22Rv1 (cell line): ENCODE results near the gene ASCC2.

Source experiments
- H3K27ac ChIP-seq: fragments of 450-650 bp; 2 replicates; pipeline ENCODE4 v1.5.1; 2017
- CTCF ChIP-seq: fragments of 450-650 bp; IDR thresholded peaks from 2 replicates; pipeline ENCODE4 v1.5.1; 2017; ENCODE audit warnings: mild to moderate bottlenecking
- ZFX ChIP-seq: fragments of 450-650 bp; IDR thresholded peaks from 2 replicates; pipeline ENCODE4 v1.6.1; 2017; ENCODE audit warnings: antibody characterized with exemption, borderline replicate concordance

ASCC2 gene

GRCh38 chr22:29767171-29768051 is 70.7 kb downstream of the ASCC2 start, which contains the start of gene UQCR10:
TSS of gene UQCR10 (plus strand) at chr22:29767369. CDS start at chr22:29767399, 30 bp downstream.
- H3K27ac ChIP-seq: peak within 1 kb of the TSS; percentile 86
- TF ChIP-seq CTCF: no peak
- TF ChIP-seq ZFX: no peak

- H3K27ac ChIP-seq: peak within 1 kb of the TSS; percentile 86
These were observed 71.4 kb downstream of the ASCC2 start, which contains the start of gene ZMAT5 for GRCh38 chr22:29766632-29767170. TSS of gene ZMAT5 (minus strand) at chr22:29767007. CDS start at chr22:29748544, 18,463 bp downstream.

DNA sequence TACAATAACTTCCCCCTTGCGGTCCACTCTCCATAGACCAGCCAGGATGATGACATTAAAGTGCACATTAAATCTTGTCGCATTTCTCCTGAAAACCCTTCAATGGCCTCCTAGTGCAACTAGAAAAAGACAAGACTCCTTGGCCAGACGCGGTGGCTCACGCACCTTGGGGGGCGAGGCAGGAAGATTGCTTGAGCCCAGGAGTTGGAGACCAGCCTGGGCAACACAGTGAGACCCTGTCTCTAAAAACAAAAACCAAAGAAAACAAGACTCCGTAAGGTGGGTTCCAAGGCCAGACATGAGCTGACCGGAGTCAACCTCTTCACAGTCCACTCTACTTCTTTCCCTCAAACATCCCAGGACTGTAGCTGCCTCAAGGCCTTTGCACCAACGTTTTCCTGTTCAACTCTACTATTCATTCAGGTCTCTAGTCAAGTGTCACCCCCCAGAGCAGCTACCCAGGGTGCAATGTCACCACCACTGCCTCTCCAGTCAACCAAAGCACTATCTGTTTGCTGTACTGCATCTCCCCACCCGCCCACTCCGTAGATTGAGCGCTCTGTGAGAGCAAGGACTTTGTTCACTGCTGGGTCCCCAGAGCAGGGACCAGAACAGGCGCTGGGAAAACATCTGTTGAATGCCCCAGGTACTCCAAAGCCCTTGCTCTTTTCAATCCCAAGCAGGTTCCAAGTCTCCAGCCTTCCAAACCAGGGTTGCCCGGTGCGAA is 72.0 kb downstream of the ASCC2 start:
- peak overlapping the region; percentile 86 for H3K27ac ChIP-seq
- TF ChIP-seq ZFX (no peak), CTCF (no peak)

More at GRCh38 chr22:29766632-29767170, 71.4 kb downstream of the ASCC2 start, which contains the start of gene ZMAT5:
- TF ChIP-seq CTCF (no peak), ZFX (no peak)

DNA sequence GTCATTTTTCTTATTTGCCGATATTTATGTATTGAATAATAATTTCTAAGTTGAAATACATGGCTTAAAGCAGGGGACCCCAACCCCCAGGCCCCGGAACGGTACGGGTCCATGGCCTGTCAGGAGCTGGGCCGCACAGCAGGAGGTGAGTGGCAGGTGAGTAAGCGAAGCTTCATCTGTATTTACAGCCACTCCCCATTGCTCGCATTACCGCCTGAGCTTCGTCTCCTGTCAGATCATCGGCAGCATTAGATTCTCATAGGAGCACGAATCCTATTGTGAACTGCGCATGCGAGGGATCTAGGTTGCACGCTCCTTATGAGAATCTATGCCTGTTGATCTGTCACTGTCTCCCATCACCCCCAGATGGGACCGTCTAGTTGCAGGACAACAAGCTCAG is 75.8 kb downstream of the ASCC2 start:
- no peak for TF ChIP-seq CTCF
- TF ChIP-seq ZFX: no peak
- H3K27ac ChIP-seq: no peak overlapping the region

- H3K27ac ChIP-seq: no peak overlapping the region
- TF ChIP-seq ZFX (no peak), CTCF (no peak)
These were observed 79.1 kb downstream of the ASCC2 start for GRCh38 chr22:29758959-29759358.

GRCh38 chr22:29758068-29758622 is 79.9 kb downstream of the ASCC2 start:
- TF ChIP-seq ZFX: no peak
- no peak for TF ChIP-seq CTCF
- no peak overlapping the region for H3K27ac ChIP-seq
